Natural killer cell (primary cell): ENCODE measurements around the gene CEP131. TPM values are rescaled to one million over a fixed set of nuclear protein-coding genes. Genes with fewer than 3 reads are reported as not detected.

ENCODE experiments used
- ATAC-seq, 3 donors: fragments of 150-1000 bp in 2 of 3; fragments of 200-7000 bp in 1 of 3; cut with Tn5 transposase; 1 replicate in 1 of 3; 2 replicates in 2 of 3; pipeline ENCODE4 v1.10.0; 2021; ENCODE audit warnings: mild to moderate bottlenecking in 2 of 3, moderate library complexity in 2 of 3
- DNase-seq, 2 donors: peaks; one replicate each; pipeline versions ENCODE4 v3.0.0 to v3.0.0-alpha.2; 2013 to 2021; ENCODE audit warnings: mixed read lengths in 1 of 2
- H3K27ac ChIP-seq: one replicate; pipeline ENCODE4 v1.5.1; 2013; ENCODE audit warnings: mild to moderate bottlenecking, low read length
- H3K27me3 ChIP-seq: one replicate; pipeline ENCODE4 v1.6.1; 2013; ENCODE audit warnings: low read length; ENCODE audit not compliant: control insufficient read depth, insufficient read depth
- H3K36me3 ChIP-seq: one replicate; pipeline ENCODE4 v1.6.1; 2013; ENCODE audit warnings: low read length; ENCODE audit not compliant: control insufficient read depth, insufficient read depth
- H3K4me1 ChIP-seq: one replicate; pipeline ENCODE4 v1.6.1; 2013; ENCODE audit warnings: low read length; ENCODE audit not compliant: control insufficient read depth, insufficient read depth
- H3K4me3 ChIP-seq: one replicate; pipeline ENCODE4 v1.5.1; 2013; ENCODE audit warnings: low read length
- H3K9me3 ChIP-seq: one replicate; pipeline ENCODE4 v1.6.1; 2013; ENCODE audit warnings: low read length; ENCODE audit not compliant: control insufficient read depth, insufficient read depth
- H3K27ac Mint-ChIP-seq, 2 donors: one replicate each; pipeline ENCODE4 v1.8.0; 2022; ENCODE audit warnings: mild to moderate bottlenecking in 2 of 2, mixed read lengths in 2 of 2, moderate library complexity in 1 of 2
- H3K27me3 Mint-ChIP-seq, 2 donors: one replicate each; pipeline ENCODE4 v1.8.0; 2022; ENCODE audit warnings: low read depth in 2 of 2, mixed read lengths in 2 of 2
- H3K36me3 Mint-ChIP-seq: one replicate; pipeline ENCODE4 v1.8.0; 2022; ENCODE audit warnings: mixed read lengths
- H3K4me1 Mint-ChIP-seq, 2 donors: one replicate each; pipeline ENCODE4 v1.8.0; 2022; ENCODE audit warnings: mixed read lengths in 2 of 2
- H3K4me3 Mint-ChIP-seq: one replicate; pipeline ENCODE4 v1.8.0; 2022; ENCODE audit warnings: mild to moderate bottlenecking, moderate library complexity, mixed read lengths
- H3K9me3 Mint-ChIP-seq, 2 donors: one replicate each; pipeline ENCODE4 v1.8.0; 2022; ENCODE audit warnings: mixed read lengths in 2 of 2
- CTCF ChIP-seq: fragments of 200-600 bp; IDR thresholded peaks from one replicate; pipeline ENCODE4 v1.8.0; 2022; ENCODE audit warnings: antibody characterized with exemption
- WGBS: methylation state at CpG from one replicate; pipeline ENCODE4 v1.1.7; 2013; ENCODE audit warnings: missing lambda C conversion rate; ENCODE audit not compliant: insufficient coverage; 5-methylcytosine and 5-hydroxymethylcytosine counted together
- intact Hi-C: fragments of 100-400 bp; cut with micrococcal nuclease; formaldehyde crosslinking; loops from one replicate; pipeline ENCODE4 v1.14.2; 2022
- total RNA-seq, 4 donors: library from RNA; stranded (reverse); fragments of 120-200 nt in 1 of 4; gene quantifications; one replicate each; pipeline versions ENCODE4 v1.2.3 to v1.2.4, GENCODE V29; 2013 to 2022

Gene CEP131
- total RNA-seq, 3 donors from 2014 or later (not counting 1 experiment from before 2014, with no cell fraction given) = 9.9 to 11.4 (median 10.0) TPM

GRCh38 chr17:81249223-81250040 is 26.7 kb upstream of the CEP131 start:
- Mint-ChIP-seq H3K36me3 (no peaks in the 10 kb centered on the region), H3K4me1 (peaks cover 25 to 28% of the 10 kb centered on the region in 2 donors), H3K27me3 (no peaks in the 10 kb centered on the region), H3K27ac (no peak overlapping the region), H3K4me3 (no peak overlapping the region), H3K9me3 (no peaks in the 10 kb centered on the region)
- no peak for TF ChIP-seq CTCF
- no peaks in the 10 kb centered on the region for H3K9me3 ChIP-seq
- peaks cover 35% of the 10 kb centered on the region for H3K36me3 ChIP-seq
- intact Hi-C loops = loop anchor here (10.0 kb wide), 1 partner anchor 215 kb away; the partner anchor contains the start of gene BAIAP2
- DNase-seq (peak in 1 of 2 donors; percentile 40), ATAC-seq (no peak)
- H3K27ac ChIP-seq = no peak overlapping the region
- H3K27me3 ChIP-seq = no peaks in the 10 kb centered on the region
- peaks cover 21% of the 10 kb centered on the region for H3K4me1 ChIP-seq
- H3K4me3 ChIP-seq = no peak overlapping the region
- 96% methylated on average over 15 of the region's 15 CpGs for WGBS

- Mint-ChIP-seq H3K4me1 (peaks cover 20 to 23% of the 10 kb centered on the region in 2 donors), H3K4me3 (no peak overlapping the region), H3K27ac (no peak overlapping the region), H3K9me3 (no peaks in the 10 kb centered on the region), H3K36me3 (no peaks in the 10 kb centered on the region), H3K27me3 (no peaks in the 10 kb centered on the region)
- Histone ChIP-seq H3K9me3 (no peaks in the 10 kb centered on the region), H3K27me3 (no peaks in the 10 kb centered on the region), H3K36me3 (peaks cover 32% of the 10 kb centered on the region), H3K4me1 (peaks cover 21% of the 10 kb centered on the region), H3K4me3 (no peak overlapping the region), H3K27ac (no peak overlapping the region)
- WGBS = 87% methylated on average over 16 of the region's 16 CpGs
- no peak for DNase-seq
- ATAC-seq = no peak
- no peak for TF ChIP-seq CTCF
- intact Hi-C loops = loop anchor here (10.0 kb wide), 1 partner anchor 214 kb away; the partner anchor contains the start of gene BAIAP2
Measured at GRCh38 chr17:81248649-81249048, 25.9 kb upstream of the CEP131 start.

GRCh38 chr17:81247339-81247990 is 24.7 kb upstream of the CEP131 start:
- Mint-ChIP-seq H3K4me1 (peaks cover 10 to 14% of the 10 kb centered on the region in 2 donors), H3K27ac (no peak overlapping the region), H3K36me3 (no peaks in the 10 kb centered on the region), H3K27me3 (no peaks in the 10 kb centered on the region), H3K4me3 (no peak overlapping the region), H3K9me3 (no peaks in the 10 kb centered on the region)
- Histone ChIP-seq H3K4me3 (no peak overlapping the region), H3K27me3 (no peaks in the 10 kb centered on the region), H3K4me1 (peaks cover 17% of the 10 kb centered on the region), H3K36me3 (peaks cover 26% of the 10 kb centered on the region), H3K27ac (no peak overlapping the region), H3K9me3 (no peaks in the 10 kb centered on the region)
- 99% methylated on average over 14 of the region's 15 CpGs for WGBS
- intact Hi-C loops = loop anchor here (10.0 kb wide), 1 partner anchor 213 kb away; the partner anchor contains the start of gene BAIAP2
- DNase-seq = no peak
- no peak for TF ChIP-seq CTCF
- no peak for ATAC-seq
